CD4-positive, alpha-beta T cell treated with Interferon gamma for 1 hour (primary cell): ENCODE measurements around the gene SPATA31E1.
"Not testable (repeated sequence)": the region's sequence is repeated elsewhere in the genome, so short reads cannot be mapped to it uniquely, and the experiment has no call there.

ENCODE experiments used
- DNase-seq: peaks from one replicate; pipeline ENCODE4 v3.0.0-alpha.2; 2020

Gene SPATA31E1

DNA sequence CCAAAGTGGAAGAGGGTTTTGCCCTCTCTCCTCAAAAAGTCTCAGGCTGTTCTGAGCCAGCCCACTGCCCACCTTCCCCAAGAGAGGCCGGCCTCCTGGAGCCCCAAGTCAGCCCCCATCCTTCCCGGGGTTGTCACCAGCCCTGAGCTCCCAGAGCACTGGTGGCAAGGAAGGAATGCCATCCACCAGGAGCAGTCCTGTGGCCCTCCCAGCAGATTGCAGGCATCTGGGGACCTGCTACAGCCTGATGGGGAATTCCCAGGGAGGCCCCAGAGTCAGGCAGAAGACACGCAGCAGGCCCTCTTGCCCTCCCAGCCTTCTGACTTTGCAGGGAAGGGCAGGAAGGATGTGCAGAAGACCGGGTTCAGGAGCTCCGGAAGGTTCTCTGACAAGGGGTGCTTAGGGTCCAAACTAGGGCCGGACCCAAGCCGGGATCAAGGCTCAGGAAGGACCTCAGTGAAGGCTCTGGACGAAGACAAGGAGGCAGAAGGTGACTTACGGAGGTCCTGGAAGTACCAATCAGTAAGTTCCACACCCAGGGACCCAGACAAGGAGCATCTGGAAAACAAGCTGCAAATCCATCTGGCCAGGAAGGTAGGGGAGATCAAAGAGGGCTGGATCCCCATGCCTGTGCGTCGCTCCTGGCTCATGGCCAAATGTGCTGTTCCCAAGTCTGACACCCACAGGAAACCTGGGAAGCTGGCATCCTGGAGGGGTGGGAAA is 3.7 kb downstream of the SPATA31E1 start:
- DNase-seq = no peak

DNA sequence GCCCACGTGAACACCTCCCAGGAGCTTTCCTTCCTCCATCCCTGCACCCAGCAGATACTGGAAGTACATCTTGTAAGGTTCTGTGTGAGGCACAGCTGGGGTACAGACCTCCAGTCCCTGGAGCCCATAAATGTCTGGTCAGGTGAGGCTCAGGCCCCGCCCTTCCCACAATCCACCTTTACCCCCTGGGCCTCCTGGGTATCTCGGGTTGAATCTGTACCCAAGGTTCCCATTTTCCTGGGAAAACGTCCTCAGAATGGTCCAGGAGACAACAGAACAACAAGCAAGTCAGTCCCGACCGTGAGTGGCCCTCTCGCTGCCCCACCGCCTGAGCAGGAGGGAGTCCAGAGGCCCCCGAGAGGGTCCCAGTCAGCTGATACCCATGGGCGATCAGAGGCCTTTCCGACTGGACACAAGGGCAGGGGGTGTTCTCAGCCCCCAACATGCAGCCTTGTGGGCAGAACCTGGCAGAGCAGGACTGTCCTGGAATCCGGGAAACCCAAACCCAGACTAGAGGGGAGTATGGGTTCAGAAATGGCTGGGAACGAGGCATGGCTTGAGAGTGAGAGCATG is 4.3 kb downstream of the SPATA31E1 start:
- no peak for DNase-seq

DNA sequence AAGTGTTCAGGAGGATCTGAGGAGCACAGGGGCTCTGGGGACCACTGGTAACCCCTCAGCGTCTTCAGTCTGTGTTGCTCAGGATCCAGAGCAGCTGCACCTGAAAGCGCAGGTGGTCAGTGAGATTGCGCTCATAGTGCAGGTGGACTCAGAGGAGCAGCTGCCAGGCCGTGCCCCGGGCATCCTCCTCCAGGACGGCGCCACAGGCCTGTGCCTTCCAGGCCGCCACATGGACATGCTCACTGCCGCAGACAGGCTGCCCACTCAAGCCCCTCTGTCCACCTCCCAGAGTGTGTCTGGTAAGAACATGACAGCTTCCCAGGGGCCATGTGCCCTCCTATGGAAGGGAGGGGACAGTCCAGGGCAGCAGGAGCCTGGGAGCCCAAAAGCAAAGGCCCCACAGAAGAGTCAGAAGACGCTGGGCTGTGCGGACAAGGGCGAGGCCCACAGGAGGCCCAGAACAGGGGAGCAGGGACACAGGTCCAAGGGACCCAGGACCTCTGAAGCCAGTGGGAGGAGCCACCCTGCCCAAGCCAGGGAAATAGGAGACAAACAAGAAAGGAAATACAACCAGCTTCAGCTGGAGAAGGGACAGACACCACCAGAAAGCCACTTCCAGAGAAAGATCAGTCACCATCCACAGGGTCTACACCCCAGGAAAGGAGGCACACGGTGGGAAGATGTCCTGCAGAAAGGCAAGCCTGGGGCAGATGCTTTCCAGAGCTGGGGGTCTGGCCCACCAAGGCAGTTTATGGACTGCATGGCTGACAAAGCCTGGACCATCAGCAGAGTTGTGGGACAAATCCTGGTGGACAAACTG is 5.2 kb downstream of the SPATA31E1 start:
- DNase-seq = no peak

DNA sequence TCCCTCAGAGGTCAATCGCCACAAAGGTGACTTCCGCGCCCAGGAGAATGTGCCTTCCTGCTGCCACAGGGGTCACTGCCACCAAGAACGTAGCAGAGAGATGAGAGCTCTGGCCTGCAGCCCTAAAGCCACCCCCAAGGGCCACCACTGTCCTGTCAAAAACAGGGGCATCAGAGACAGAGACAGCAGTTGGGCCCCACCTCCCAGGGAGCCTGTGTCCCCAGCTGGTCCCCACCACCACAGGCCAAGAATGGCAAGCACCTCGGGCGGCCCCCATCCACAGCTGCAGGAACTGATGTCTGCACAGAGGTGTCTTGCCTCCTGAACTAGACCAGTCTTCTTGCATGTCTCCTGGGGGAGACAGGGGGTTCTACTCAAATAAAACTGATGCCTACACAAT is 5.8 kb downstream of the SPATA31E1 start:
- no peak for DNase-seq

DNA sequence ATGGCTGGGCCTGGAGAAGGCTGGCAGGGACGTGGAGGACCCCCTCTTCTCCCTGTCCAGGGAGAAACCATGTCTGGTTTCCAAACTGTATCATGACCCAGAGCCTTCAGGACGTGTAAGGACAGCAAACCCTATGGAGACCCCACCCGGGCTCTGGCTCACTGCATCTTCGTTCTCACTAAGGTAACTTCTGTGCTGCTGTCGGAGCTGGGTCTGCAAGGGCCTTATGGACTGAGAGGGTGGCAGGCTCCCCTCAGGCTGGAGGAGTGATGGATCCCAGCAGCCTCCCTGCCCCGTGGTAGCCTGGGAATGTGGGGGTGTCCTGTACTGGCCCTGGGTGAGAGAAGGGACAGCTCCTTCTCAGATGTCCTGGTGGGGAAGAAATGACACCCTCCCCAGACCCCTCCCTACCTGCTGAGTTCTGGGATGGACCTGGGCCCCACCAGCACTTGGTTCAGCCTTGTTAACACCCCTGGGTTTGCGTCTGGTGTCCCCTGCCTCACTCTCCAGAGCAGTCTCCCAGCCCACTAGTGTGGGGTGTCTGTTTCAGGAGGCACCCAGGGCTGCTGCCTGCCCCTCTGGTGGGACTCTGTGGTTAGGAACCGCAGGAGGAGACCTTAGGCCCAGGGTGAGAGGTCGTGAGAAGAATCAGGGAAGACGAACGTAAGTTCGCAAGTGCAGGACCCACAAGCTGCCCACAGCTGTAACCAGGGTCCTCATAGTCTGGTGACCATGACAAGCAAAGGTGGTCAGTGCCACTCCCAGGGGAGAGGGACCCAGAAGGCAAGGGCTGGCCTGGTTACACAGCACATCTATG is 6.6 kb downstream of the SPATA31E1 start:
- DNase-seq = no peak

DNA sequence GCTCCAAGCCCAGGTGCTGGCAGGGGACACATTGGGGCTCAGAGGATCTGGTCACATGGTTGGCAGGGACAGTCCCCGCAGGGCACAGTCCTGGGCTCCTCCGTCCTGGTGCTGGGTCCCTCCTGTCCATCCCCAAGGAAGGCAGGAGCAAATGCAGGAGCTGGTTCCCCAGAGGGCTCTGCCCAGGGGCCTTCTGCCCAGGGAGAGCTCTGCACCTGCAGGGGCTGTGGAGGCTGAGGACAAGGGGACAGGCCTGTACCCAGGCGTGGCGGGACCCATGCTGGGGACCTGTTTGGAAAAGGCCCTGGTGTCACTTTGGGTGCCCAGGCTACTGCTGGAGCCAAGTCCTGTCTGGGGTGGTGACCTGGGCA is 7.2 kb downstream of the SPATA31E1 start:
- DNase-seq = no peak

DNA sequence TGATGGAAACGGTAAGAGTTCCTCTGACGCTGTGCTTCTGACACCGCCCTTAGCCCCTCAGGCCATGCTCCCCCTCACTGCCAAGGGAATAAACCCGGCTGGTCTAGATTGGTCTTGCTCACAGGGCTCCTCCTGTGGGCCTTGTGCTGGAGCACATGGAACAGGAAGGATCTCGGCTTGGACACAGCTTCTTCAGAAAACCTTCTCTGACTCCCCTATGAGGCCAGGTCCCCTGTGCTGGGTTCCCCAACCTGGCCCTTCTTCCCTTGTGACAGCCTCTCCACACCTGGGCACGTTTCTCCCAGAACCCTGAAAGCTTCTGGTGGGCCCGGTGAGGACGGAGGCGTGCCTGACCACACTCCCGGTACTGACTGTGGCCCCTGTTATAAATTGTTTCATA is 8.2 kb downstream of the SPATA31E1 start:
- DNase-seq = no peak

DNA sequence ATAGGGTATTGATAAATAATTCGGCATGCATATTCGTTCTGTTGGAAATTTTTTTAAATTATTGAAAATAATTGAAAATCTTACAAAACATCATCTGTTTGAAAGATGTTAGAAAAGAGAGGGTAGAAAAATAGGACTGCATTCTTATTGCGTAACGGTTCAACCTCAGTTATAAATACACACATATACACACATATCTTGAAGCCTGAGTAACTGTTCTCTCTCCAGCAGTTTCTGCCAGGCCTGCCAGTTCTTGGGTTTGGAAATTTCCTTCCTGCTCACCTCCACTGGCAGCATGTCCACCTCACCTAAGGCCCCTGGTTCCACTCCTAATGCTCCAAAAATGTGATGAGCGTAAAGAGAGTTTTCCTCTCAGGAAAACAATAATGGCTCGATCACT is 9.1 kb downstream of the SPATA31E1 start:
- DNase-seq = no peak

DNA sequence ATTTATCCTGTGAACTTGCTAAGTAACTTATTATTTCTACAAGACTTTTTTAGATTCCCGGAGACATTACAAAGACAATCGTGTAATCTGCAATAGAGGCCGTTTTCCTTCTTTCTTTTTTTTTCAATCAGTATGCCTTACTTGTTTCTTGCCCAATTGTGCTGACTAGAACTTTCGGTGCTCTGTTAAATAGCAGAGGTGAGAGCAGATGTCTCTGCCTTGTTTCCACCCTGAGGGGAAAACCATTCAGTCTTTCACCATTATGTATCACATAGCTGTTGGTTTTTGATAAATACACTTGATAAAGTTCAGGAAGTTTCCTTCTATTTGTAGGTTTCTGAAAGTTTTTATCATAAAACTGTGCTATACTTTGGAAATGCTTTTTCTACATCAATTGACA is 10.3 kb downstream of the SPATA31E1 start:
- no peak for DNase-seq

DNA sequence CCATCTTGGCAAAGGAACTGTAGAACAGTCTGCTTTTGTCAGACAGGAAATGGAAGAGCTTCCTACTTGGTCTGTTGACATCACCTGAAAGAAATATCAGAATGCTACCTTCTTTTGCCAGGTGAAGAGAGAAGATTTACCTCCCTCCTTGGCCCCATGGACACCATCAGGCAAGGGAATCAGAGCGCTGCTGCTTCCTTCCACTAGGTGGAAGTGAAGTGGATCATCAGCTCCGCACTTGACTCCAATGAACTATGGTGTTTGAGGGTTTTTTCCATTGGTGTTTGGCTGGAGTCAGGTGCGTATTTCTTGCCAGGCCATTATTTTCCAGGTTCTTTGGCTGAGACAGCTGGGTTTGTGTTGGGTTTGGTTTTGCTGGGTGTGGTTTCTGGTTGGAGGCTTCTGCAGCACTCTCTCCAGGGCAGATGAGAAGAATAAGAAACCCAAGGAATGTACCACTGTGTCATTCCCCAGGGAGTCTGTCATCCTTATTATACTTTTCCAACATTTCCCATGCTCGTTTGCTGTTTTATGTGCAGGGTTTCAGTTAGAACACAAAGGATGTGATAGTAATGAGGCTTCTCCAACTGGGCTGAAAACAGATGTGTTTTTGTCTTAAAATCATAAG is 12.4 kb downstream of the SPATA31E1 start:
- DNase-seq = no peak

DNA sequence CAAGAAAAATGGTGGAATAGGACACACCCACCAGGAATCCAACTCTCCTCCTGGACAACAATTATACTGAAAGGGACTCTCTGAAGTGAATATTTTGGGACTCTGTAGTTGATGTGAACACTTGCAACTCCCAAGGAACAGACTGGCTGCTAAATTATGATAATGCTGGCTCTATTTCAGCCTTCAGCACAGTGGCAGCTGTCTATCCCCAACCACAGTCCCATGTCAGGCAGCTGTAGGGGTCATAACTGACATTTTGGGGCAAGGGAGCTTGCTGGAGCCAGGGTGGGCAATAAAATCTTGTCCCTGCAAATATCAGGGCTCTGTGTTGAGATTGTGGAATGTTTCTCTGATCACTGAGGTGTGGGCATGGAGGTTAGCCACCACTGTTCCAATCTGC is 14.2 kb downstream of the SPATA31E1 start:
- DNase-seq = no peak

DNA sequence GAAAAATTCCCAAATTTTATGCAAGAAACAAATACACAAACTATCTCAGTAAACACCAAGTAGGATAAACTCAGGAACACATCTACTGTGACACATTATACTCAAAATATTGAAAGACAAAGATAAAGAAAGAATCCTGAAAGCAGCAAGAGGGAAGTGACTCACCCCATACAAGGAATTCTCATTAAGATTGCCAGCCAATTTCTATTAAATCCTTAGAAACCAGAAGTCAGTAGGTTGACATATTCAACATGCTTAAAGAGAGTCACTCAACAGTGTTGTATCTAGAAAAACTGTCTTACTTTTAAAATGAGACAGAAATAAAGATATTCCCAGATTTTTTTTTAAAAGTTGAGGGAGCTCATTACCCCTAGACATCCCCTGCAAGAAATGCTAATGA is 15.5 kb downstream of the SPATA31E1 start:
- DNase-seq = no peak

DNA sequence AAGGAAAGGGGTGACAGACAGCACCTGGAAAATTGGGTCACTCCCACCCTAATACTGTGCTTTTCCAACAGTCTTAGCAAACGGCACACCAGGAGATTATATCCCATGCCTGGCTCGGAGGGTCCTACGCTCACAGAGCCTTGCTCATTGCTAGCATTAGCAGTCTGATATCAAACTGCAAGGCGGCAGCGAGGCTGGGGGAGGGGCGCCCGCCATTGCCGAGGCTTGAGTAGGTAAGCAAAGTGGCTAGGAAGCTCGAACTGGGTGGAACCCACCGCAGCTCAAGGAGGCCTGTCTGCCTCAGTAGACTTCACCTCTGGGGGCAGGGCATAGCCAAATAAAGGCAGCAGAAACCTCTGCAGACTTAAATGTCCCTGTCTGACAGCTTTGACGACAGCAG is 19.7 kb downstream of the SPATA31E1 start:
- DNase-seq = not testable (repeated sequence)

DNA sequence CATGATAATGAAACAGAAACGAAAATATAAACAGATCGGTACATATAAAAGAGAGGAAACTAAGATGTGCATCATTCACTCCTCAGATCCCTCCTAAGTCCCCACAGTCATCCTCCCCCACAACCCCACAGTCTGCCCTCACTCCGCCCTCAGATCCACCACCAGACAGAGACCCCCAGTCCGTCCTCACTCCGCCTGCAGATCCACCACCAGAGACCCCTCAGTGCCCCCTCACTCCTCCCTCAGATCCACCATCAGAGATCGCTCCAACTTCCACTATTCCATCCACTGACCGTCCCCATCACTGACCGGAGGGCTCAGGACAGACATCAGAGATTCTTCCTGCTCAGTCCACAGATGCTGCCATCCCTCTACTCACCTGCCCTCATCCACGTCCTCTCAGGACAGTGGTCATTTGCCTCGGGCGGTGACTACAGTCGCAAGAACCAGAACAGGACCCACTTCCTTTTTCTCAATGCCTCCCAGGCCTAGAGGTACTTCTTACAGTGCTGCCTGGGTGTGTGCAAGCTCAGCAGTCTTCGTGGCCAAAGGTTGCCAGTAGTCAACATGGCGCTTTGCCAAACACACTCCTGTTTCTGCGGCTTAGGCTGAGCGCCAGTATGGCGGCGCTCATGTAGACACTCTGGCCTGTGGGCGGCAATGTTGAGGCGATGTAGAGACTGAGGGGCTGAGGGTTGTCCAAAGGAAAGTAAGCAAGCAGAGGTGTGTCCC is 26.8 kb downstream of the SPATA31E1 start:
- no peak for DNase-seq

DNA sequence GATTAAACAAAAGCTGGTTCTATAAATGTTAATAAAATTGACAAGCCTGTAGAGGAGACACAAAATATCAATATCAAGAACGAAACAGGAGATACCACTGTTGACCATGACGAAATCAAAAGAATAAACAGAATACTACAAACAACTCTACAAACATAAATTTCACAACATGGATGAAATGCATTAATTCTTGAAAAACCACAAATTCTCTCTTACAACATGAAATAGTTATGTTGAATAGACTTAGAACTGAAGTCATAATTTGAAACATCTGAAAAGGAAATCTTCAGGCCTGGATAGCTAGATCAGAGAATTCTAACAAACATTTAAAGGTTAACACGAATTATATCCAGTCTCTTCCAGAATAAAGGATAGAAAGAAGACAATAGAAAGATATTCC is 28.1 kb downstream of the SPATA31E1 start:
- no peak for DNase-seq

DNA sequence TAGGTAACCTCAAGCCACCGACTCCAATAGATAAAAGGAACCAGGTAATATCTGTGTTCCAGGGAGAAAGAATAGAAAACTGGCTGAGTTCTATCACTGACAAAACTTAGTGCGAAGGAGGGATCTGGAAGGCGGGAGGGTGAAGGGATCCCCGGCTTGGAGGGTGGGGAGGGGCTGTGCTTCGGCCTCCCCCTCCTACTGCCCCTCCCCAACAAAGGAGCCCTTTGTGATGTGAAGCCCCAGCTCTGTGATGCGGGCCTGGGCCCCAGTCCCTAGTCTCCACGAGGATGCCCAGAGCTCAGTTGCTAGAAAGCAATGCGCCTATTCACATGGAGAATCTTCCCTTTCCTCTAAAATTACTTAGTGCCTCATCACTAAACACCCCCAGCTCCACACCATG is 35.0 kb downstream of the SPATA31E1 start, which contains the start of gene SPATA31C1:
Gene SPATA31C1, plus strand, starts transcription at position 301 of the 400 bp plus-strand sequence.
- DNase-seq = not testable (repeated sequence)

DNA sequence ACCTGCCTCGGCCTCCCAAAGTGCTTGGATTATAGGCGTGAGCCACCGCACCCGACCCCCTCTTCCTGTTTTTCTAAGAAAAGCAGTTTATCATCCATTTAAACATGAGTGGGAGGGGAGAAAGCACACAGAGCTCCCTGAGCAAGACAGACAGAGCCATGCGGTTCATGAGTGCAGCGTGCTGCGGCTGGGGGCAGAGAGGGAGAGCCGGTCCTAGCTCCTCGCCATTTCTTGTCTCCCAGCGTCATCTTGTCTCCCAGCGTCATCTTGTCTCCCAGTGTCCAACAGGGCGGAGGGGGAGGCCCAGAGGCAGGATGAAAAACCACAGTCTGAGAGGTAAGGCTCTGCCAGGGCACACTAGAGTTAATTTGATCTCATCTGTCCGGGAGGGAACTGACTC is 36.3 kb downstream of the SPATA31E1 start:
- not testable (repeated sequence) for DNase-seq

DNA sequence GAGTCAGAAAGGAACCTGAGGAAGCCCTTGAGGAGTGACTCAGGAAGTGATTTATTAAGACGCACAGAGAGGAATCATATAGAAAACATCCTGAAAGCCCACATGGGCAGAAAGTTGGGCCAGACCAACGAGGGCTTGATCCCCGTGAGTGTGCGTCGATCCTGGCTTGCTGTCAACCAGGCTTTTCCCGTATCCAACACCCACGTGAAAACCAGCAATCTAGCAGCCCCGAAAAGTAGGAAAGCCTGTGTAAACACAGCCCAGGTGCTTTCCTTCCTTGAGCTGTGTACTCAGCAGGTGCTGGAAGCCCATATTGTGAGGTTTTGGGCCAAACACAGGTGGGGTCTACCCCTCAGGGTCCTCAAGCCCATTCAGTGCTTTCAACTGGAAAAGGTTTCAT is 38.9 kb downstream of the SPATA31E1 start:
- not testable (repeated sequence) for DNase-seq

DNA sequence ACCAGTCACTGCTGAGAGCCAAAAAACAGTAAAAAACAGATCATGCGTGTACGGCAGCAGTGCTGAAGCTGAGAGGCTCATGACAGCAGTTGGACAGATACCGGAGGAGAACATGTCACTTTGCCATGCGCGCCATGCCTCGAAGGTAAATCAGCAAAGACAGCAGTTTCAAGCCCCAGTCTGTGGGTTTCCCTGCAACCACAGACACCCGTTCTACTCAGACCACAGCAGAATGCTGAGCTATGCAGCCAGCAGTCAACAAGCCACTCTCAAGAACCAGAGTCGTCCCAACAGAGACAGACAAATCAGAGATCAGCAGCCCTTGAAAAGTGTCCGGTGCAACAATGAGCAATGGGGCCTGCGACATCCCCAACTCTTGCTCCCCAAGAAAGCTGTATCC is 40.3 kb downstream of the SPATA31E1 start:
- not testable (repeated sequence) for DNase-seq

DNA sequence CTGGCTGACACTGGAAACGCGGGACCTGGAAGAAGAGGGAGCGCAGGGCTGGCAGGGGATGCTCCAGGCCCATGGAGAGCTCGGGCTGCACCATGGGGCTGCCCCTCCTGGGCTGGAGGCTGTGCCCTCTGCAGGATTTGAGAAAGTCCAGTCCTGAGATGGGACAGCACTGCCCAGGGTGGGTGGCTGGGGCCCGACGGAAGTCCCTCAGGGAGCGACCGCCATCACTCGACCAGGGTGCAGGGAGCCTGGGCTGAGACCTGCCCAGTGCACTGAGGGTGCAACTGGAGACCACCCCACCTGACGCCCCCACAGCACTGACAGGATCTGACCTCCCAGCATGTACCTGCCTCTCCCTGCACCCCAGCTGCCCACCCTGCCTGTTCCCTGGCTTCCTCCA is 42.2 kb downstream of the SPATA31E1 start:
- DNase-seq = not testable (repeated sequence)

DNA sequence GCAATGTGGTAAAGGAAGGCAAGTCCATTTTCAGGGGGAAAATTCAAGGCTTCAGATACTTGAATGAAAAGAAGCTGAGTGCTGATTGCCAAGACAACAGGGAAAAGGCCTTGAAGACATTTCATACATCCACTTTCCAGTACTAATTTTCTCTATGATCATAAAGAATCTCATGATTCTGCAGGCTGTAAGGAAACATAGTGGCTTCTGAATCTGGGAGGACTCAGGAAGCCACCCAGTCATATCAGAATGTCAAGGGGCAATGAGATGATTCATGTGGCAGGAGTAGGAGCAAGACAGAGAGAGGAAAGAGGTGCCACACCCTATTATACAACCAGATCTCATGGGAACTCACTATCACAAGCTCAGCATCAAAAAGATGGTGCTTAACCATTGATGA is 46.5 kb downstream of the SPATA31E1 start:
- DNase-seq = not testable (repeated sequence)

DNA sequence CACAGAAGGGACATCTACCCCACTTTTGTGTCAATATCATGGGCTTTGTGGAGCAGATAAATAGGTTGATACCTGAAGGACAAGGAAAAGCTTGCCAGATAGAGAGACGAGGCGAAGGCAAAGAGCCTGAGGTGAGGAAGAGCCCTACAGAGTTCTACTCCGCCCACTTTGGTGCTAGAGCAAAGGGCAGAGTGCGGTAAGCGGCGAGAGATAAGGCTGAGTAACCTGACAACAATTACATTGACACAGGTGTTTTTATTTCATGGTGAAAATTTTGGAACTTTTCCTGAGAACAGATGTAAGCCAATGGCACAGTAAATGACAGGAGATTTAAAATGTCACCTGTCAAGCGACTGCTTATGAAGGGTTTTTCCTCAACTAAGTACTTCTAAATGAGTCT is 51.8 kb downstream of the SPATA31E1 start:
- not testable (repeated sequence) for DNase-seq
